Measurements from ENCODE around the gene PROSER2. TPM values are rescaled to one million over a fixed set of nuclear protein-coding genes. Genes with fewer than 3 reads are reported as not detected.

The PROSER2 gene
- total RNA-seq, 2 experiments from 2014 or later = 0.29 to 0.74 TPM

GRCh38 chr10:11806706-11807105 lies 16.4 kb upstream of the PROSER2 start:
- no peak for DNase-seq
- ChIA-PET CTCF (interaction anchor here (1.3 kb wide), 1 partner anchor 24 kb away, joined by 3 read pairs; no protein-coding TSS in a partner anchor), POLR2A (no interaction called here)
- H3K27me3 Mint-ChIP-seq (ENCODE audit: low read depth) = no peaks in the 10 kb centered on the region
- no peak overlapping the region for H3K4me3 Mint-ChIP-seq
- no peaks in the 10 kb centered on the region for H3K36me3 Mint-ChIP-seq (ENCODE audit: low read depth)
- no peaks in the 10 kb centered on the region for H3K9me3 Mint-ChIP-seq (ENCODE audit: insufficient read depth)
- no peaks in the 10 kb centered on the region for H3K4me1 Mint-ChIP-seq (ENCODE audit: low read depth)
- H3K27ac Mint-ChIP-seq = no peak overlapping the region
- no peak for ATAC-seq

GRCh38 chr10:11808808-11809207 lies 14.3 kb upstream of the PROSER2 start:
- Mint-ChIP-seq H3K36me3 (ENCODE audit: low read depth) (no peaks in the 10 kb centered on the region), H3K4me3 (no peak overlapping the region), H3K27ac (no peak overlapping the region), H3K27me3 (ENCODE audit: low read depth) (no peaks in the 10 kb centered on the region), H3K4me1 (ENCODE audit: low read depth) (no peaks in the 10 kb centered on the region), H3K9me3 (ENCODE audit: insufficient read depth) (no peaks in the 10 kb centered on the region)
- no peak for ATAC-seq
- POLR2A ChIA-PET = no interaction called here
- no peak for DNase-seq
- CTCF ChIA-PET = no interaction called here

- Mint-ChIP-seq H3K27me3 (ENCODE audit: low read depth) (no peaks in the 10 kb centered on the region), H3K4me3 (no peak overlapping the region), H3K9me3 (ENCODE audit: insufficient read depth) (no peaks in the 10 kb centered on the region), H3K27ac (no peak overlapping the region), H3K4me1 (ENCODE audit: low read depth) (no peaks in the 10 kb centered on the region), H3K36me3 (ENCODE audit: low read depth) (no peaks in the 10 kb centered on the region)
- ChIA-PET CTCF (interaction anchor here (0.6 to 1.1 kb wide), 2 partner anchors 9 to 223 kb away, joined by 3 read pairs; no protein-coding TSS in a partner anchor), POLR2A (no interaction called here)
- ATAC-seq = no peak
- DNase-seq = no peak
Observed at GRCh38 chr10:11810313-11810766, 12.8 kb upstream of the PROSER2 start.

- CTCF ChIA-PET = interaction anchor here (1.1 kb wide), 1 partner anchor 8 kb away, joined by 3 read pairs; no protein-coding TSS in a partner anchor
Observed at GRCh38 chr10:11810973-11811372, 12.2 kb upstream of the PROSER2 start.

GRCh38 chr10:11813177-11813576 lies 10.0 kb upstream of the PROSER2 start:
- no peak overlapping the region for H3K27ac Mint-ChIP-seq
- H3K36me3 Mint-ChIP-seq (ENCODE audit: low read depth) = no peaks in the 10 kb centered on the region
- ATAC-seq = no peak
- H3K4me1 Mint-ChIP-seq (ENCODE audit: low read depth) = no peaks in the 10 kb centered on the region
- CTCF ChIA-PET = interaction anchor here (0.7 to 1.7 kb wide), 2 partner anchors 30 to 31 kb away, joined by 3 to 7 read pairs; no protein-coding TSS in a partner anchor
- POLR2A ChIA-PET = no interaction called here
- no peak for DNase-seq
- H3K9me3 Mint-ChIP-seq (ENCODE audit: insufficient read depth) = no peaks in the 10 kb centered on the region
- no peaks in the 10 kb centered on the region for H3K27me3 Mint-ChIP-seq (ENCODE audit: low read depth)
- no peak overlapping the region for H3K4me3 Mint-ChIP-seq

More at GRCh38 chr10:11810973-11811372, 12.2 kb upstream of the PROSER2 start:
- H3K27me3 Mint-ChIP-seq (ENCODE audit: low read depth) = no peaks in the 10 kb centered on the region
- H3K4me3 Mint-ChIP-seq = no peak overlapping the region
- H3K9me3 Mint-ChIP-seq (ENCODE audit: insufficient read depth) = no peaks in the 10 kb centered on the region
- no peaks in the 10 kb centered on the region for H3K4me1 Mint-ChIP-seq (ENCODE audit: low read depth)
- ATAC-seq (no peak), DNase-seq (no peak)
- H3K27ac Mint-ChIP-seq = no peak overlapping the region
- POLR2A ChIA-PET = no interaction called here
- no peaks in the 10 kb centered on the region for H3K36me3 Mint-ChIP-seq (ENCODE audit: low read depth)

- no peak overlapping the region for H3K4me3 Mint-ChIP-seq
- H3K9me3 Mint-ChIP-seq (ENCODE audit: insufficient read depth) = no peaks in the 10 kb centered on the region
- ChIA-PET POLR2A (interaction anchor here (0.5 kb wide), 1 partner anchor 44 kb away, joined by 4 read pairs; no protein-coding TSS in a partner anchor), CTCF (interaction anchor here (1.7 kb wide), 1 partner anchor 32 kb away, joined by 7 read pairs; no protein-coding TSS in a partner anchor)
- no peak for DNase-seq
- no peak overlapping the region for H3K27ac Mint-ChIP-seq
- no peaks in the 10 kb centered on the region for H3K27me3 Mint-ChIP-seq (ENCODE audit: low read depth)
- no peaks in the 10 kb centered on the region for H3K4me1 Mint-ChIP-seq (ENCODE audit: low read depth)
- H3K36me3 Mint-ChIP-seq (ENCODE audit: low read depth) = no peaks in the 10 kb centered on the region
- no peak for ATAC-seq
Observed at GRCh38 chr10:11813855-11814567, 9.1 kb upstream of the PROSER2 start.

GRCh38 chr10:11819027-11819426 lies 4.1 kb upstream of the PROSER2 start:
- Mint-ChIP-seq H3K9me3 (ENCODE audit: insufficient read depth) (no peaks in the 10 kb centered on the region), H3K4me1 (ENCODE audit: low read depth) (peaks cover 7% of the 10 kb centered on the region), H3K4me3 (no peak overlapping the region), H3K27me3 (ENCODE audit: low read depth) (peaks cover 23% of the 10 kb centered on the region), H3K36me3 (ENCODE audit: low read depth) (peaks cover 2% of the 10 kb centered on the region), H3K27ac (no peak overlapping the region)
- ChIA-PET CTCF (interaction anchor here (0.7 to 2.4 kb wide), 13 partner anchors 8 to 246 kb away, joined by 3 to 9 read pairs (median 4); no protein-coding TSS in a partner anchor), POLR2A (no interaction called here)
- no peak for DNase-seq
- no peak for ATAC-seq

- CTCF ChIA-PET = interaction anchor here (1.6 to 2.6 kb wide), 2 partner anchors 40 to 165 kb away, joined by 6 to 15 read pairs; no protein-coding TSS in a partner anchor
- Mint-ChIP-seq H3K27me3 (ENCODE audit: low read depth) (peaks cover 46% of the 10 kb centered on the region), H3K4me3 (no peak overlapping the region), H3K4me1 (ENCODE audit: low read depth) (peaks cover 9% of the 10 kb centered on the region), H3K27ac (no peak overlapping the region), H3K36me3 (ENCODE audit: low read depth) (peaks cover 2% of the 10 kb centered on the region), H3K9me3 (ENCODE audit: insufficient read depth) (no peaks in the 10 kb centered on the region)
- DNase-seq = no peak
- POLR2A ChIA-PET = no interaction called here
- ATAC-seq = no peak
Observed at GRCh38 chr10:11822026-11822756, 965 bp upstream of the PROSER2 start.

- DNase-seq (no peak), ATAC-seq (no peak)
- Mint-ChIP-seq H3K27ac (no peak overlapping the region), H3K4me1 (ENCODE audit: low read depth) (peaks cover 9% of the 10 kb centered on the region), H3K27me3 (ENCODE audit: low read depth) (peaks cover 49% of the 10 kb centered on the region), H3K36me3 (ENCODE audit: low read depth) (peaks cover 2% of the 10 kb centered on the region), H3K9me3 (ENCODE audit: insufficient read depth) (no peaks in the 10 kb centered on the region), H3K4me3 (no peak overlapping the region)
- ChIA-PET POLR2A (no interaction called here), CTCF (interaction anchor here (1.6 to 2.6 kb wide), 2 partner anchors 40 to 164 kb away, joined by 6 to 15 read pairs; no protein-coding TSS in a partner anchor)
Observed at GRCh38 chr10:11822809-11823121, 391 bp upstream of the PROSER2 start.

GRCh38 chr10:11823989-11824346 lies 812 bp downstream of the PROSER2 start:
- DNase-seq (no peak), ATAC-seq (no peak)
- peak overlapping the region; percentile 70 for H3K4me3 Mint-ChIP-seq
- CTCF ChIA-PET = no interaction called here
- H3K4me1 Mint-ChIP-seq (ENCODE audit: low read depth) = peaks cover 9% of the 10 kb centered on the region
- H3K27me3 Mint-ChIP-seq (ENCODE audit: low read depth) = peaks cover 52% of the 10 kb centered on the region
- no peaks in the 10 kb centered on the region for H3K9me3 Mint-ChIP-seq (ENCODE audit: insufficient read depth)
- POLR2A ChIA-PET = no interaction called here
- H3K36me3 Mint-ChIP-seq (ENCODE audit: low read depth) = peaks cover 2% of the 10 kb centered on the region
- no peak overlapping the region for H3K27ac Mint-ChIP-seq

- ChIA-PET CTCF (no interaction called here), POLR2A (no interaction called here)
- H3K9me3 Mint-ChIP-seq (ENCODE audit: insufficient read depth) = no peaks in the 10 kb centered on the region
- peak overlapping the region; percentile 70 for H3K4me3 Mint-ChIP-seq
- DNase-seq (no peak), ATAC-seq (no peak)
- no peak overlapping the region for H3K27ac Mint-ChIP-seq
- H3K36me3 Mint-ChIP-seq (ENCODE audit: low read depth) = peaks cover 2% of the 10 kb centered on the region
- peaks cover 9% of the 10 kb centered on the region for H3K4me1 Mint-ChIP-seq (ENCODE audit: low read depth)
- peaks cover 53% of the 10 kb centered on the region for H3K27me3 Mint-ChIP-seq (ENCODE audit: low read depth)
Observed at GRCh38 chr10:11824376-11824775, 1.2 kb downstream of the PROSER2 start.

- no peak for DNase-seq
- Mint-ChIP-seq H3K9me3 (ENCODE audit: insufficient read depth) (no peaks in the 10 kb centered on the region), H3K27me3 (ENCODE audit: low read depth) (peaks cover 48% of the 10 kb centered on the region), H3K4me3 (no peak overlapping the region), H3K36me3 (ENCODE audit: low read depth) (peaks cover 2% of the 10 kb centered on the region), H3K4me1 (ENCODE audit: low read depth) (peaks cover 5% of the 10 kb centered on the region), H3K27ac (no peak overlapping the region)
- CTCF ChIA-PET = no interaction called here
- no peak for ATAC-seq
- POLR2A ChIA-PET = no interaction called here
Observed at GRCh38 chr10:11824825-11825224, 1.7 kb downstream of the PROSER2 start.

Measured in activated CD8-positive, alpha-beta T cell treated with anti-CD3 and anti-CD28 coated beads, Interleukin-2, amount 10 ng/mL, durations not matched to agents 7 days and 5 days (primary cell).